GM19372 (cell line): ENCODE data around the gene AKAP8L.

Experiments
- ATAC-seq: cut with Tn5 transposase; IDR thresholded peaks from one replicate; pipeline ENCODE4 v1.9.1; 2021; ENCODE audit warnings: mild to moderate bottlenecking, low read depth, moderate library complexity; ENCODE audit not compliant: unreplicated experiment

The AKAP8L gene

DNA sequence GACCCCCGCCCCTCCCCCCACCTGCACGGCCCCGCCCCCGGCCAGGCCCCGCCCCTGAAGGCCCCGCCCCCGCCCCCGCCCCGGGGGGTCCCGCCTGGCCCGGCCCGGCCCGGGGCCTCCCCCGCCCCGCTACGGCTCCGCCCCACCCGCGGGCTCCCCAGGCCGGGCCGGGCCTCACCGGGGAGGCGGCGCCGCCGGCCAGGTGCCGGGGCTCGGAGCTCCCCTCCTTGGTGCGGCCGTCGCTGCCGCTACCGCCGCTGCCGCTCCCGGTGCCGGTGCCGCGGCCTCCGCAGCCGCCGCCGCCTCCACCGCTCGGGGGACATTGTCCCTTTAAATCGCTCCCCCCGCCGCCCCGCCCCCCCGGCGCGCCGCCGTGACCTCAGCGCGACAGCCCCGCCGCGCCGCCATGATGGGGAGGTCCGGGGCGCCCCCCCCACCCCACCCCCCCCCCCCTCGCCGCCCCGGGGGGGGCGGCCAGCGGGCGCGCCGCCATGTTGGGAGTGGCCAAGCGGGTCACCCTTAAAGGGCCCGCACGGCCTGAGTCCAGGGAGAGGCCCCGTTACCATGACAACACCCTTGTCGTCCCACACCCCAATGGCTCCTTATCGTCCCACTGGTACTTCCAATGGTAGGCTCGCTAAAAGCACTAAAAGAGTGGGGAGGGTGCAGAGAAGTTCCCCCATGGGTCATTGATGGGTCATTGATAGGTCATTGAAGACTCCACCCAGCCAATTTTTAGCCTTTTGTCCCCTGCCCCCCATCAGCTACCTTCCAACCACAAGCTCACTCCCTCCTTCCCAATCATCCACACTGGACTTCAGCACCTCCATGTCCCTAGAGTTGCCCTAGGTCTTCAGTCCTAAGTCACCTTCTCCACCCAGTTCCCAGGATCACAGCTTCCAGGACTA is 31.1 kb upstream of the AKAP8L start, which contains the start of gene WIZ:
WIZ (minus strand) TSS at position 337 of the 908 bp plus-strand sequence. CDS start 1,649 bp downstream, outside the sequence.
- ATAC-seq: peak; percentile 47

DNA sequence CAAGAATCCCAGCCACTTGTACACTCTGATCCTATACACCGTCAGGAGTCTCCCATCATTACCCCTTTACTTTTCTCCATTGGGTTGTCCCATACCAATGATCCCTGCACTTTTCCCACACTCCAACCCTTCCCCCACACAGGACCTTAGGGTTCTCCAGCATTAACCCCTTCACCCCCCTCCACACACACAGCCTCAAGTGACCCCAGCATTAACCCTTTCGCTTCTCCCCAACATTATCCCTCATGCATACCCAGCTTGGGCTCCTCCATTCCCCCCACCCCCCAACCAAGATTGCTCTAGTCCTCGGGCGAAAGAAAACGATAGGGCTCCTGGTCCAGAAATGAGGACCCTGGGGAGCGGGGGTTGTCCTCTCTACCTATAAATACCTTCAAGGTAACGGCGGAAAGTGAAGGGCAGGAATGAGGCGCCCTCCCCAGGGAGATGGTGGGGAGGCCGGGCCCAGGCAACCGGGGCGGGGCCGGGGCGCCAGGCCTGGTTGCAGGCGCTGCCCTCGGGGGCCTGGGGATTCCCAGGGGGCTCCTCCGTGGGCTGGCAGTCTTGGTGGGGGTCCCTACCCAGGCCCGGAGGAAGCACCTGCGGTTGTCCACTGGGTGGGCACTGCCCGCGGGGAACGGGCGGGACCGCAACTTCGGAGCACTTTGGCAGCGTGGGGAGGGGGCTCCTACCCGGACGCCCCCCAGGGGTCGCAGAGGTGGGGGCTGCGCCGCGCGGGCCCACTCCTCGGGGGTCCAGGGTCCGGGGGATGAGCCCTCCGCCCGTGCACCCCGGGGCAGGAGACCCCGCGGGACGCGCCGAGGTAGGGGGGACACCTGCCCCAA is 30.2 kb upstream of the AKAP8L start:
- peak; percentile 17 for ATAC-seq

DNA sequence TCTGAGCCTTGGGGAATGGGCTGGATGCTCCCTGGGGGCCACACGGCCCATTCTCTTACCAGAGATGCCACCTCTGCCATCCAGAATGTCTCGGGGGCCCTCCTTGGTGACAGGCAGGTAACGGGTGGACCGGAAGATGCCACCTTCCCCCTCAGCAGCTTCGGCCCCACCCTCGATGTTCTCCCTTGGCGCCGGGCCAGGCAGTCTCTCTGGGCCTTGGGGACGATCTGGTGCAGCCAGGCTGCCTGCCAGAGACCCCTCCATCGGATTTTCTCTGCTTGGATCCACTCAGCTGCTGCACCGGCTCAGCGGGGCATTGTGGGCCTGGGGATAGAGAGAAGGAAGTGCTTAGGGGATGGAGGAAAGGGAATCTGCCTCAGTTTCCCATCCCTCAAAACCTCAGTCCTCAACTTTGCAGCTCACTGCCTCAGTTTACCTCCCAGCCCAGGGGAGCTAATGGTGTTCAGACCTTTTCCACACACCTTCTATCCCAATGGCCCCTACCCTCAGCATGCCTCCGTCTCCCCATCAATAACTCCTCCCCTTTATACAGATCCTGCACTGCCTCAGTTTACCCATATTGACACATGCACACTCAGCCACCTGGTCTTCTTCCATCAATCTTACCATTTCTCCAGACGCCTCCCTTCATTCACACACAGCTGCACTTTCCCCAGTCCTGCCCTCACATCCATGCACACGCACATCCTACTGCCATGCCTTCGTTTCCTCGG is 29.4 kb upstream of the AKAP8L start:
- ATAC-seq: no peak

DNA sequence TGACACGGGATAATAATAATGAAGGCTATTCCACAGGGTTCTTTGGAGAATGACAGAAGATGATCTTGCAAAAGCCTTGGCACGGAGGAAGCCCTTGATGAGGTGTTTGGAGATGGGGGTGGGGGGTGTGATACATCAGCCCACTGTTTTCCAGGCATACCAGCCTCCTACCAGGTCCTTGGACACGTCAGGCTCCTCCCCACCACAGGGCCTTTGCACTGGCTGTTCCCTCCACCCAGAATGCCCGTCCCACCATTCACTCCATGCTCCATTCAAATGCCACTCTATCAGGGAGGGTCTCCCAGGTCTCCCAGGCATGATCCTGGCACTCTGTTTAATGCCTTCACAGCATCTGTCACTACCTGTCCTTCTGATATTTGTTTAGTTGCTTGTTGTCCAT is 28.3 kb upstream of the AKAP8L start:
- no peak for ATAC-seq

DNA sequence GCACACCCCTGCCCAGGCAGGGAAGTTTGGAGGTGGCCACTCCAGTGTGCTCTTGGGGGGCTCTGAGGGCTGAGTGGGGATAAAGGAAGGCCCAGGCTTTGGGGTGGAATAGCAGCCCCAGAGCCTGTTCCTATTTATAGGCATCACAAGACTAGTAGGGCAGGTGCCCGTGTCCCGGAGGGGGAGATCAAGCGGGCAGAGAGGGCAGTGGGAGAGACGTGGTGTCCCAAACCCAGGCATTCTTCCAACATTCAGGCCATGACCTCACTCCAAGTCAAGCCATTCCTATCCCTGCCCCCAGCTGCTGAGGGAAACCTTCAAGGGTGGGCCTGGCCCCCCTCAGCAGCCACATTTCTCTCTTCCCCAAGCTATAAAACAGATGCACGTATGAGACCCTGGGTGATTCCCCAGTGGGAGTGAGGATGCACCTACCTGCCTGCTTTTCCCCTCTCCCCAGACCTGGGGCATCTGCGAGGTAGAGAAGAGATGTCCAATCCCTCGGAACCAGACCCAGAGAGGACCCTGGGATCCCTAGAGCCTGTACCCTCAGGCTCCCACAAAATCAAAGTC is 27.1 kb upstream of the AKAP8L start:
- no peak for ATAC-seq

DNA sequence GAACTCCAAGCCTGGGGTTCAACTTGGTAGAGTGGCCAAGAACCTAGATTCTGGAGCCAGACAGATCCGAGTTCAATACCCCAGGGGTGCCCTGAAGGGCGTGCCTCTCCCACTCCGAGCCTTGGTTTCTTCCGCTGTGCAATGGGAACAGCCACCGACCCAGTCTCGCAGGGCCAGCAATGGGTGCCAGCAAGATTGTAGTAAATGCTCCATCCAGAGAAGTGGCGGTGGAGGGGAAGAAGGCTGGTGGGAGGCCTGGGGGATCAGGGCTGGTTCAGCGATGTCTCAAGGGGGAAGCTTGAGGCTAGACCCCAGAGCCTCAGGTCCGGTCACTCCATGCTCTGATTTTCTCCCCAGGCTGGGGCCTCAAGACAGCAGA is 26.4 kb upstream of the AKAP8L start:
- no peak for ATAC-seq

DNA sequence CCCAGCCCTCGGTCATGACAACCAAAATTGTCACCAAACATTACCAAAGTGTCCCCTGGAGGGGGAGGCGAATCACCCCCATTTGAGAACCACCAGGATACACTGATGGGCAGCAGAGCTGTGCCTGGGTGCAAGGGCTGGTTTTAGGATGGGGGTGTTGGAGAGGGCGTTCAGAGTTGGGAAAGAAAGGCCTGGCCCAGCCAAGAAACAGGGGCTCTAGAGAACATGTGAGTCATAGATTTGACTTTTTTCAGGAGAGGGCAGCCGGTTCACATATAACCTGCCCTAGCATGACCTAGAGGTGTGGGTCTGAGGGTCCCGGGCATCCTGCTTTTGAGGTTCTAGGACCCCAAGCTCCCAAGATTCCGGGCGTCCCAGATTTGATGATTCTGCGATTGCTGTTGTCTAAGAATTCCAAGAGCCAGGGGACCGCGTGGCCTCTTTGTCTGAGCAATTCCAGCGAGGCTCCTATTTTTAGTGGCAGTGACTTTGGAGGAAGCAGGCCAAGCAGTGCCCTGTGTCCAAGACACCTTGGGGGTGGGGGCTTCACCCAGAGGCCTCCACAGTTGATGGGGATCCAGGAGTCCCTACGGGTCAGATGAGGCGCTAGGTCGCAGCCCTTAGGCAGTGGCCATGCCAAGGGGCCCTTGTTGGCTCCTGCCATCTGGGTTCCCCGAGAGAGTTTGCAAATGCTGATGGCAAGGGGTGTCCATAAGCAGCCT is 25.9 kb upstream of the AKAP8L start:
- no peak for ATAC-seq

DNA sequence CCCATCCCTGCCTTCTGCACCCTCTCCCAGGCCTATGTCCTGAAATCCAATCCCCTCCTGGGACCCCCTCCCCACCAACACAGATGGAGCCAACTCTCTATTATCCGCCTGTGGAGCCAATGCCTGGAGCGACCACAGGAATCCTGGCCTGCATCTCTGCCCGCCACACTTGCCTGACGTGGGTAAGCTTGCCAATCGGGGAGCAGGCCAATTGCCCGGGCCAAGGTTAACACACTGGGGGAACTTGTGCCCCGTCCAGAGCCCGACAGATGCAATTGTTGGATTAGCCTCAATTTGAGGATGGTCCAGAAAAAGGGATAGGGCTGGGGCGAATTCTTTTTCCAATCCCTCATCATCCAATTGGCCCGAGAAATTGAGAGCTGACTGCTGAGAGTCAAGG is 25.1 kb upstream of the AKAP8L start:
- no peak for ATAC-seq

DNA sequence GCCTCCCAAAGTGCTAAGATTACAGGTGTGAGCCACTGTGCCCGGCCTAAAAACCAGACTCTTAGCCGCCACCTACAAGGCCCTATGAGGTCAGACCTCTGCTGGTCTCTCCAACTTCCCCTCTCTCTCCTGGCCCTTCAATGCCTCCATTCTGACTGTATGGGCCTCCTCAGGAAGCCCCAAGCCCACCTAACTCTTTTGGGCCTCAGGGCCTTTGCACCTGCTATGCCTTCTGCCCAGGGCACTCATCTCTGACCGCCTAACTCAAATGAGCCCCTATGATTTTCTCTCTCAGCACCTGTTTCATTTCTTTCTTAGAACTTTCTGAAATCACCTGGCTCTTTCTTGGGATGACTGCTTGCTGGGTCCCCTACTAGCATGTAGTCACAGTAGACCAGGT is 24.5 kb upstream of the AKAP8L start:
- ATAC-seq: no peak

DNA sequence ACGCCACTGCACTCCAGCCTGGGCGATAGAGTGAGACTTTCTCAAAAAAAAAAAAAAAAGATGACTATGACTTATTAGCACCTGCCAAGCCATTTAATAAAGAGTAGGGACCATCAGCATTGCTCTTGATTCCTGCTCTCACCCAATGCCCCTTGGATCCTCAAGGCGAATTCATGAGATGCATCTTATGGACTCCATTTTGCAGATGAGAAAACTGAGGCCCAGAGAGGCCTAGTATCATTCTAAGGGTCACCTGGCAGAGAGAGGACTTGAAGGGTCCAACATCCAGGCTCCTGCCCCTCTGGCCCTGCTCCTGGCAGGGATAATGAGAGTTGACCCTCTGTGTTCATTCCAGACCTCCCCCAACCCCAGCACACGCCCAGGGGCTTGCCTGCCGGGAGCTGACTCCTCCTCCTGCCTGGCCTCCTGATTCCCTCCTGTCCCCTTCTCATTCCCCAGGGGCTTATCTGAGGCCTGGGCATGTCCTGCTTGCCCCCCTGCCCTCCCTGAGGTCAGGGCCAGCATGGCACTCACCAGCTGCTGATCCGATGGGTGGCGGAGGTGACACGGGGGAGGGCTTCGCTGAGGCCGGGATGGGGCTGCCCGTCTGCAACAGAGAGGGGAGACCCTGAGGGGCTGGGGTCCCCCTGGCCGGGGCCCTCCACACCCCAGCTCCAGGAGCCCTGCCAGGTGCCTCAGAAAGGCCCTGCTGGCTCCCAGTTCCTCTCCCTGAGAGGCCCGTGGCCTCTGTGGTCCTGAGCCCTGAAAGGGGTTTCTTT is 23.5 kb upstream of the AKAP8L start:
- no peak for ATAC-seq

DNA sequence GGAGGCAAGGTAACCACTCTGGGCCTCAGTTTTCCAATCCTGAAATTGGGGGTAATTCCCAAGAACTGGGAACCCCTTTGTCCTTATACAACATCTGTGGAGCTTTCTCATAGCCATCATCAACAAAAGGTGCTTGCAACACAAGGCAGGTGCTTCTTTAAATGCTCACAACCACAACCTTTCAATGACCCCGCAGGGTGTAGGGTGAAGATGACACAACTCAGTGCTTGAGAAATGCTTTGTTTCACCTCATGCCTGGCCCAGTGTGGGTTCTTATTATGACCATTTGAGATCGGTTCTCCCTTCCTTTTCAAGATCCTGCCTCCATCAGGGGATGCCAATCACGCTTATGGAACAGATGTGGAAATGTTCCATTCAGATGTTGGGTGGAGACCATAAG is 22.5 kb upstream of the AKAP8L start:
- ATAC-seq: no peak

DNA sequence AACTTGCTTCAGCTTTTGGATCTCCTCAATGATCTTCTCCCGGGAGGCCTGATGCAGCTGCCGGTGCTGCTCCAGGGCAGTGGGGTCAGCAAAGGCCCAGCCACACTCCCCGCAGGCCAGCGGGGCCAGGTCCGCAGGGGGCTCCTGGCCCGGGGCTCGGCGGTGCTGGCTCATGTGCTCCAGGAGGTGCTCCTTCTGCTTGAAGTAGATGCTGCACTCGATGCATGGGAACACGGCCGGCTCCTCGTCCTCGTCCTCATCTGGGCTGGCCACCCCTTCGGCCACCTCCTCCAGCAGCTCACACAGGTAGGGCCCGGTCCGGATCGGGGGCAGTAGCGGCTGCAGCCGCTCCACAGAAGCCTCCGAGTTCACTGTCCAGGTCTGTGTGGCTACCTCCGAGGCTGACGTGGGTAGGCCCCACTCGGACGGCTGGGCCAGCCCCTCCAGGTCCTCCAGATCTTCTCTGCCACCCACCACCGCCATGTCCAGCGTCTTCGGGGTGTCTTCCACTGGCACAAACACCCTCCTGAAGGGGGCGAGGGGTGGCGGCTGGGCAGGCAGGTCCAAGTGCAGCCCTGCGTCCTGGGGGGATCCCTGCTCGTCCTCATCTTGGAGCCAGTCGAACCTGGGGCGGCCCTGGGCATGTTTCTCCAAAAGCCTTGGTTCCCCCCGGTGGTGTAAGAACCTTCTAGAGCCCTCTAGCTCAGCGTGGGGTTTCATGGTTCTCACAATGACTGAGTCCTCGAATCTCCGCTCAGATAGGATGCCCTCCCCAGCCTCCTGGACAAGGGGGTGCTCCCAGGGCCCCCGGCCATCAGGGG is 21.2 kb upstream of the AKAP8L start:
- no peak for ATAC-seq

DNA sequence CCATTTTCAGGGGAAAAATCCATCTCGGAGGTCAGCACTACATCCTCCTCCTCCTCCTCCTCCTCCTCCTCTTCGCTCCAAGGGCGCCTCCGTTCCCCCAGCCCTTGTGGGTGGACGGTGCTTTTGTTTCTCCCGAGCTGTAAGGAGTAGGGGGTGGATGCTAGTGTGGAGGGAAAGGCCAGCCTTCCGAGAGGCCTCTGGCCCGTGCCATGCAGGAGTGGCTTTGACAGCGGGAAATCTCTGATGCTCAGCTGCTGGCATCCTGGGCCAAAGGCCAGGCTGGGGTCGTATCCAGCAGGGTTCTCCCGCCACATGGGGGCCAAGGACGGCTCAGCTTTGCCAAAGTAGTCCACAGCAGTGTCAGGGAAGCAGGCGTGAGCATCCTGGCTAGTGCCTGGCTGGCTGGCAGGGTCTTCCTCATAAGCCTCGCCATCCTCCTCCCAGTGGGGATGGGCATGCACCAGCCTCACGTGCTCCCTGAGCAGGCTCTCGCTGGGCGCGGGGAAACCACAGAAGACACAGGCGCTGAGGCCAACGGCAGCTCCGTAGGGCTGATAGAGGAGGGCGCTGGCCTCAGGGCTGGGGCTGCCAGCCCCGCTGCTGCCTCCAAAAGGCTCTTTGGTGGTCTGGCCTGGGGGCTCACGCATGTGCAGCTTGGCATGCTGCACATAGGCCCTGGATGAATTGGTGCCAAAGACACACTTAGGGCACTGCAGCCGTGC is 20.5 kb upstream of the AKAP8L start:
- no peak for ATAC-seq

DNA sequence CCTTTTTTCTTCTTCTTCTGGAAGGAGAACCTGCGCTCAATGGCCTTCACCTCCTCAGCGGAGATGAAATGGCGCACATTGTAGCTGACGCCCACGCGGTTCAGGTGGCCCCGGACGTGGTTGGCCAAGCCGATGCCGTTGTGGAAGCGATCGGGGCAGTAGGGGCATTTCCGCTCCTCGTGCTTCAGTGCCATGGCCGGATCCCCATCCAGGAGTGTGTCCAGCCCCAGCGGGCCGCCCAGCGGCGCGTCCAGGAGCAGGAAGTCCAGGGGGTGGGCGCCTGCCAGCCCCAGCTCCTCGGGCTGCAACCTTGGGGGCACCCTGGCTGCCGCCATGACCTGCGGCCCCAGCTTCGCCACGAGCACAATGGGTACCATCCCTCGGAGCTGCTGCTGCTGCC is 19.8 kb upstream of the AKAP8L start:
- no peak for ATAC-seq

DNA sequence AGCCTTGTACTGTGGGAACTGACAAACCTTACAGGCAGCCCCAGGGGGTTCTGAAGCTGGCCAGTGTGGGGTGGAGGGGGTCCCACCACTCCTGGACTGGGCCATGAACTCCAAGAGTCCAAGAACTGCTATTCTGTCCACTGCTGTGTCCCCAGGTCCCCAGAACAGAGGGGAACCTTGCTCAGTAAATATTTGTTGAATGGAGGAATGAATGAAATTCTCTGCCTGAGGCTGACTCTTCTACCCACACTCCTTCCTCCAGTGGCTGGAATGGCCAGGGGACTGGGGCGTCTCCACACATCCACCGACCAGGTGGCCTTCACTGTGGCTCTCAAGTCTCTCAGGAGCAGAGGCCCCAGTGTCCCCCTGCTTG is 19.3 kb upstream of the AKAP8L start:
- ATAC-seq: no peak

DNA sequence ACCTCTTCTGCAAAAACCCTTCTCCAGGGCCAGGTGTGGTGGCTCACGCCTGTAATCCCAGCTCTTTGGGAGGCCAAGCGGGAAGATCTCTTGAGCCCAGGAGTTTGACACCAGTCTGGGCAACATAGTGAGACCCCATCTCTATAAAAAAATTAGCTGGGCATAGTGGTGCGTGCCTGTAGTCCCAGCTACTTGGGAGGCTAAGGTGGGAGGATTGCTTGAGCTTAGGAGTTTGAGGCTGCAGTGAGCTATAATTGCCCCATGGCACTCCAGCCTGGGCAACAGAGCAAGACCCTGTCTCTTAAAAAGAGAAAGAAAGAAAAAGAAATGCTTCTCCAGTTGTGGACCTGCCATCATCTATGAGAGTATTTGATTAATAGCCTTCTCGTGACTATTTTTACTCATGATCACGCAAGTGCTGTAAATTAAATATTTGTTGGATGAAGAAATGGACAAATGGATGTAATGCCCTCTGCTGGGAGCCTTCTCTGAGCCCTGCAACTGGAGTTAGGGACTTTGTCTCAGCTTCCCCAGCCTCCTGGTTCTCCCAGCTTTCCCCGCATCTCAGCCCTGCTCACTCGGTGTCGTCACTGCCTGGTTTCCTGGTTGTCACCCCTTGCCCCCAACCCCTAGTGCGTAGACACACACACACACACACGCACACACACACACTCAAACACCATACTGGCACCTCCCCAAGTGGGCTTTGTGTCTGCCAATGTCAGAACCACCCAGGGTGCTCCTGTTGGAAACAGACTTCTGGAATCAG is 18.8 kb upstream of the AKAP8L start:
- ATAC-seq: no peak

DNA sequence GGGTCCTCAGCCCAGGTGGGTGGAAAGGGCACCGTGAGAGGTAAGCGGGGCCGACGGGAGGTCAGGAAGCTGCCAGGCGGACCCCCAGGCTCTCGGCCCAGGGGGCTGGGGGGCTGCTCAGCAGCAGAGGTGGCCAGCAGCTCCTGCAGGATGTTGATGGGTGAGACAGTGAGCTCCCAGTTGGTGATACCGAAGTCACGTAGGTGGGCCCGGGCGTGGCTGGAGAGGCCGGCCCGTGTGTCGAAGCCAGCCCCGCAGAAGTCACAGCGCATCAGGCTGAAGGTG is 18.0 kb upstream of the AKAP8L start:
- ATAC-seq: no peak
